ENCODE measurements around the gene EPB41. TPM values are rescaled to one million over a fixed set of nuclear protein-coding genes. Genes with fewer than 3 reads are reported as not detected.

The EPB41 gene
- total and polyA plus RNA-seq, 2 experiments from 2014 or later = 26.8 to 112 TPM

DNA sequence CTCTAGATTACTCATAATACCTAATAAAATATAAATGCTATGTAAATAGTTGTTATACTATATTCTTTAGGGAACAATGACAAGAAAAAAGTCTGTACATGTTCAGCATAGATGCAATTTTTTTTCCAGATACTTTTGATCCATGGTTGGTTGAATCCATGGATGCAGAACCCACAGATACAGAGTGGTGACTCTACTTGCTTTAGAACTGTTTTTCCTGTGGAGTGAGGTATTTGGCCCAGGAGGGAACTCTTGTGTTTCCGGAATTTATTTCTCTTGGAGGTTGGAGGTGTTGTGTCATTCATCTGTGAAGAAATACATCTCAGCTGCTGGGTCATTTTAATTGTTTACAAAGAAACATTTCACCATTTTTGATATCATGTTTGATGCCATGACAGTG is 180.6 kb downstream of the EPB41 start (continued):
- TF ChIP-seq CTCF (conservative IDR thresholded peaks at IDR 0.05; ENCODE audit: low read depth in 2 of 2) (no peak), EZH2phosphoT487 (IDR thresholded peaks at IDR 0.05; ENCODE audit: unreplicated experiment) (no peak), NANOG (IDR thresholded peaks at IDR 0.05; ENCODE audit: borderline replicate concordance) (no peak), JUNB (IDR thresholded peaks at IDR 0.05; ENCODE audit: unreplicated experiment) (no peak), ZNF114 (CRISPR knock-in tag; IDR thresholded peaks at IDR 0.05) (no peak), POLR2AphosphoS5 (IDR thresholded peaks at IDR 0.05; ENCODE audit: low read depth) (no peak), CREB1 (CRISPR knock-in tag; IDR thresholded peaks at IDR 0.05; ENCODE audit: low read depth) (no peak), STAT1 (IDR thresholded peaks at IDR 0.05; ENCODE audit: unreplicated experiment) (no peak)
- TF ChIP-seq, protein P1, sequence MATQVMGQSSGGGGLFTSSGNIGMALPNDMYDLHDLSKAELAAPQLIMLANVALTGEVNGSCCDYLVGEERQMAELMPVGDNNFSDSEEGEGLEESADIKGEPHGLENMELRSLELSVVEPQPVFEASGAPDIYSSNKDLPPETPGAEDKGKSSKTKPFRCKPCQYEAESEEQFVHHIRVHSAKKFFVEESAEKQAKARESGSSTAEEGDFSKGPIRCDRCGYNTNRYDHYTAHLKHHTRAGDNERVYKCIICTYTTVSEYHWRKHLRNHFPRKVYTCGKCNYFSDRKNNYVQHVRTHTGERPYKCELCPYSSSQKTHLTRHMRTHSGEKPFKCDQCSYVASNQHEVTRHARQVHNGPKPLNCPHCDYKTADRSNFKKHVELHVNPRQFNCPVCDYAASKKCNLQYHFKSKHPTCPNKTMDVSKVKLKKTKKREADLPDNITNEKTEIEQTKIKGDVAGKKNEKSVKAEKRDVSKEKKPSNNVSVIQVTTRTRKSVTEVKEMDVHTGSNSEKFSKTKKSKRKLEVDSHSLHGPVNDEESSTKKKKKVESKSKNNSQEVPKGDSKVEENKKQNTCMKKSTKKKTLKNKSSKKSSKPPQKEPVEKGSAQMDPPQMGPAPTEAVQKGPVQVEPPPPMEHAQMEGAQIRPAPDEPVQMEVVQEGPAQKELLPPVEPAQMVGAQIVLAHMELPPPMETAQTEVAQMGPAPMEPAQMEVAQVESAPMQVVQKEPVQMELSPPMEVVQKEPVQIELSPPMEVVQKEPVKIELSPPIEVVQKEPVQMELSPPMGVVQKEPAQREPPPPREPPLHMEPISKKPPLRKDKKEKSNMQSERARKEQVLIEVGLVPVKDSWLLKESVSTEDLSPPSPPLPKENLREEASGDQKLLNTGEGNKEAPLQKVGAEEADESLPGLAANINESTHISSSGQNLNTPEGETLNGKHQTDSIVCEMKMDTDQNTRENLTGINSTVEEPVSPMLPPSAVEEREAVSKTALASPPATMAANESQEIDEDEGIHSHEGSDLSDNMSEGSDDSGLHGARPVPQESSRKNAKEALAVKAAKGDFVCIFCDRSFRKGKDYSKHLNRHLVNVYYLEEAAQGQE (IDR thresholded peaks at IDR 0.05; ENCODE audit: unreplicated experiment) = no peak

DNA sequence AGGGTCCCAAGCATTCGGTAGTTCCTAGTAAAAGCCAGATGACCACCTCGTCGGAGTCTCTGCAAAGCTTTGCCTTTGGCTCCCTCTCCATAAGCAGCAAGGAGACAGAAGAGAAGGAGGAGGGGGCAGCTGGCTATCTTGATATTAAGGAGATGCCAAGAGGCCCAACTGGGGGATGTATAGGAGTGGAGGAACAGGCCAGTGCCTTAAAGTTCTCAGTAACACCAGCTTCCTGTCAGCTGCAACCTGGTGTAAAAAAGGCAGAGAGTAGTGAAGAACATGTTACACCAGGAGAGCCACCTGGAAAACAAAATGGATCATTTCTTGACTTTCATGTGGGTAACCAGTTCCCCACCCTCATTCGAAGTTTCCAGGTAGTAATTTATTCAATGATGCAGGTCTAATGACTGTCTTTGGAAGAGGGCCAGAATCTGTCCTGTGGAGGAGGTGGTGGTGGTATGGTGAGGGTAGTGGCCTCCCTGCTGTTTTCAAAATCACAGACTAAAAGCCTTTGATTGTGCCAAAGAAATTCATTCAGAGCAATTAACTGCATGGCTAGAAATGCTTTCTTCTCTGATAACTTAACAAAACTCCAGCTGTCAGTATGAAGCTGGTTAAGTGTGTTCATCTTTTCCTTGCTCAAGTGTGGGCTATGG is 182.0 kb downstream of the EPB41 start:
- no peak overlapping the region for H3K4me3 Mint-ChIP-seq
- no peaks in the 10 kb centered on the region for H3F3A ChIP-seq (replicated peaks; ENCODE audit: low read depth)
- H3K9me2 ChIP-seq (ENCODE audit: insufficient read depth) = no peaks in the 10 kb centered on the region
- no peaks in the 10 kb centered on the region for H4K20me1 ChIP-seq (replicated peaks; ENCODE audit: insufficient read depth)
- H3K27ac ChIP-seq (ENCODE audit: low read depth) = no peak overlapping the region
- no peaks in the 10 kb centered on the region for H3K9me3 Mint-ChIP-seq
- H3K79me2 ChIP-seq (replicated peaks; ENCODE audit: insufficient read depth) = no peaks in the 10 kb centered on the region; the same call in 1 of the 2 replicates
- DNase-seq (ENCODE audit: low spot score) (no peak), ATAC-seq (peak; percentile 56)
- H3K4me3 ChIP-seq = no peak overlapping the region
- peaks cover 34% of the 10 kb centered on the region for H3K36me3 Mint-ChIP-seq (ENCODE audit: low read depth)
- 0 out of 2 replicates have a peak overlapping the region, but pooled peaks have one; percentile 18 for H3K4me2 ChIP-seq
- H3K4me1 ChIP-seq (ENCODE audit: insufficient read depth) = peaks cover 7% of the 10 kb centered on the region
- H3K27me3 Mint-ChIP-seq (ENCODE audit: insufficient read depth, low read depth, poor library complexity) = no peaks in the 10 kb centered on the region
- H3K4me1 Mint-ChIP-seq = peaks cover 14% of the 10 kb centered on the region
- TF ChIP-seq ZNF331 (CRISPR knock-in tag; IDR thresholded peaks at IDR 0.05; ENCODE audit: low read depth) (no peak), NANOG (IDR thresholded peaks at IDR 0.05; ENCODE audit: borderline replicate concordance) (no peak), ZNF114 (CRISPR knock-in tag; IDR thresholded peaks at IDR 0.05) (no peak), STAT1 (IDR thresholded peaks at IDR 0.05; ENCODE audit: unreplicated experiment) (no peak), POLR2AphosphoS5 (IDR thresholded peaks at IDR 0.05; ENCODE audit: low read depth) (no peak)
- TF ChIP-seq, protein P2, sequence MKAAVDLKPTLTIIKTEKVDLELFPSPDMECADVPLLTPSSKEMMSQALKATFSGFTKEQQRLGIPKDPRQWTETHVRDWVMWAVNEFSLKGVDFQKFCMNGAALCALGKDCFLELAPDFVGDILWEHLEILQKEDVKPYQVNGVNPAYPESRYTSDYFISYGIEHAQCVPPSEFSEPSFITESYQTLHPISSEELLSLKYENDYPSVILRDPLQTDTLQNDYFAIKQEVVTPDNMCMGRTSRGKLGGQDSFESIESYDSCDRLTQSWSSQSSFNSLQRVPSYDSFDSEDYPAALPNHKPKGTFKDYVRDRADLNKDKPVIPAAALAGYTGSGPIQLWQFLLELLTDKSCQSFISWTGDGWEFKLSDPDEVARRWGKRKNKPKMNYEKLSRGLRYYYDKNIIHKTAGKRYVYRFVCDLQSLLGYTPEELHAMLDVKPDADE (IDR thresholded peaks at IDR 0.05) = no peak
- no peaks in the 10 kb centered on the region for H3K27me3 ChIP-seq (ENCODE audit: insufficient read depth)
- no peaks in the 10 kb centered on the region for H3K36me3 ChIP-seq (ENCODE audit: insufficient read depth)
- no peak overlapping the region for H3K27ac Mint-ChIP-seq
- H2AFZ ChIP-seq = no peak overlapping the region
